Tibial nerve (tissue), 4 donors: Measurements from ENCODE around the gene BACE2. TPM values are rescaled to one million over a fixed set of nuclear protein-coding genes. Genes with fewer than 3 reads are reported as not detected.
A peak's percentile ranks its signal among the peaks of the same experiment; 100 is the strongest.

Source experiments
- DNase-seq, 2 donors: peaks; one replicate each; pipeline ENCODE4 v3.0.0-alpha.2; 2019; ENCODE audit warnings: low spot score in 2 of 2
- H3K27ac ChIP-seq, 4 donors: fragments of 200-600 bp; sonication (generic) in 3 of 4; one replicate each; pipeline ENCODE4 v1.5.1; 2017 to 2019; ENCODE audit warnings: mild to moderate bottlenecking in 1 of 4
- H3K27me3 ChIP-seq, 2 donors: fragments of 200-600 bp; sonication (generic) in 1 of 2; one replicate each; pipeline versions ENCODE4 v1.5.1 to v1.6.0; 2017 to 2019
- H3K36me3 ChIP-seq, 3 donors: fragments of 200-600 bp; sonication (generic); one replicate each; pipeline ENCODE4 v1.5.1; 2018 to 2019
- H3K4me1 ChIP-seq, 4 donors: fragments of 200-600 bp; sonication (generic) in 3 of 4; one replicate each; pipeline ENCODE4 v1.5.1; 2017 to 2019
- H3K4me3 ChIP-seq, 4 donors: fragments of 200-600 bp; sonication (generic) in 3 of 4; one replicate each; pipeline ENCODE4 v1.5.1; 2017 to 2019; ENCODE audit warnings: mild to moderate bottlenecking in 1 of 4, moderate library complexity in 1 of 4
- H3K9me3 ChIP-seq, 4 donors: fragments of 200-600 bp; sonication (generic) in 3 of 4; one replicate each; pipeline ENCODE4 v1.5.1; 2017 to 2019
- EP300 ChIP-seq, 2 donors: sonication (generic); formaldehyde crosslinking; IDR thresholded peaks; one replicate each; pipeline ENCODE4 v1.6.1; 2017; ENCODE audit warnings: antibody characterized with exemption in 2 of 2, mild to moderate bottlenecking in 1 of 2
- POLR2A ChIP-seq, 2 donors: fragments of 450-650 bp; IDR thresholded peaks; one replicate each; pipeline ENCODE4 v1.6.1; 2017; ENCODE audit warnings: antibody characterized with exemption in 2 of 2, mild to moderate bottlenecking in 2 of 2, moderate library complexity in 2 of 2
- WGBS, 2 donors: methylation state at CpG; one replicate each; pipeline ENCODE4 v1.1.5; 2018; 5-methylcytosine and 5-hydroxymethylcytosine counted together
- total RNA-seq, 4 donors: library from RNA; depleted of rRNA; stranded (reverse); fragments of >200 nt; gene quantifications; one replicate each; pipeline ENCODE4 v1.1.0, GENCODE V29; 2016
- TF ChIP-seq, protein P1 (sequence below), 5 experiments: fragments of 200-600 bp in 3 of 5; fragments of 450-650 bp in 2 of 5; sonication (generic) in 3 of 5; IDR thresholded peaks; one replicate each; pipeline ENCODE4 v1.5.1; 2016 to 2019; ENCODE audit warnings: antibody characterized with exemption in 5 of 5, mild to moderate bottlenecking in 3 of 5, moderate library complexity in 2 of 5

Gene BACE2
- total RNA-seq, 4 donors from 2014 or later = 69.5 to 96.9 (median 79.2) TPM

DNA sequence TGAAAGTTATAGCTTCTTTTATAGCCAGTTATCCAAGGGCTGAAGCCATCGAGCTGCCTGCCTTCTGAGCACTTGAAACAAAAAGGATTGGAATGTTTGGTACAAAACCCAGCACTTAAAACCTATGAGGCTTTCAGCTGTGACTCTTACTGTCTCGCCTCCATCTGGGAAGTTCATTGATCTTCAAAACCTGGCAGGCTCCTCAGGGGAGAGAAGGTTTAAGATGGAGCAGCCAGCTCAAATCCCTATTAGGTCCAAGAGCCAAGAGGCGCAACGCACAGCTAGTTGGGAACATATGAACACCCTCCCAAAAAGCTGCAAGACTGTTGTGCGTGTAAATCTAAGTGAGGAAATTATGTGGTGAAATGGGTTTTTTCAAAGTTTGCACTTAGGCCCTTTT, 33.4 kb downstream of the BACE2 start:
- H3K27me3 ChIP-seq = no peaks in the 10 kb centered on the region
- H3K9me3 ChIP-seq = no peaks in the 10 kb centered on the region
- DNase-seq = no peak
- 83 to 84% methylated on average over 5 of the region's 5 CpGs for WGBS, 2 donors
- peaks cover 0 to 13% (median 0%) of the 10 kb centered on the region in 4 donors for H3K4me1 ChIP-seq
- TF ChIP-seq, protein P1, sequence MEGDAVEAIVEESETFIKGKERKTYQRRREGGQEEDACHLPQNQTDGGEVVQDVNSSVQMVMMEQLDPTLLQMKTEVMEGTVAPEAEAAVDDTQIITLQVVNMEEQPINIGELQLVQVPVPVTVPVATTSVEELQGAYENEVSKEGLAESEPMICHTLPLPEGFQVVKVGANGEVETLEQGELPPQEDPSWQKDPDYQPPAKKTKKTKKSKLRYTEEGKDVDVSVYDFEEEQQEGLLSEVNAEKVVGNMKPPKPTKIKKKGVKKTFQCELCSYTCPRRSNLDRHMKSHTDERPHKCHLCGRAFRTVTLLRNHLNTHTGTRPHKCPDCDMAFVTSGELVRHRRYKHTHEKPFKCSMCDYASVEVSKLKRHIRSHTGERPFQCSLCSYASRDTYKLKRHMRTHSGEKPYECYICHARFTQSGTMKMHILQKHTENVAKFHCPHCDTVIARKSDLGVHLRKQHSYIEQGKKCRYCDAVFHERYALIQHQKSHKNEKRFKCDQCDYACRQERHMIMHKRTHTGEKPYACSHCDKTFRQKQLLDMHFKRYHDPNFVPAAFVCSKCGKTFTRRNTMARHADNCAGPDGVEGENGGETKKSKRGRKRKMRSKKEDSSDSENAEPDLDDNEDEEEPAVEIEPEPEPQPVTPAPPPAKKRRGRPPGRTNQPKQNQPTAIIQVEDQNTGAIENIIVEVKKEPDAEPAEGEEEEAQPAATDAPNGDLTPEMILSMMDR (IDR thresholded peaks at IDR 0.05) = no peak
- TF ChIP-seq EP300 (IDR thresholded peaks at IDR 0.05) = no peak
- no peak for TF ChIP-seq POLR2A (IDR thresholded peaks at IDR 0.05)
- no peak overlapping the region for H3K27ac ChIP-seq
- no peak overlapping the region for H3K4me3 ChIP-seq
- H3K36me3 ChIP-seq = peaks cover 0 to 10% (median 0%) of the 10 kb centered on the region in 3 donors

DNA sequence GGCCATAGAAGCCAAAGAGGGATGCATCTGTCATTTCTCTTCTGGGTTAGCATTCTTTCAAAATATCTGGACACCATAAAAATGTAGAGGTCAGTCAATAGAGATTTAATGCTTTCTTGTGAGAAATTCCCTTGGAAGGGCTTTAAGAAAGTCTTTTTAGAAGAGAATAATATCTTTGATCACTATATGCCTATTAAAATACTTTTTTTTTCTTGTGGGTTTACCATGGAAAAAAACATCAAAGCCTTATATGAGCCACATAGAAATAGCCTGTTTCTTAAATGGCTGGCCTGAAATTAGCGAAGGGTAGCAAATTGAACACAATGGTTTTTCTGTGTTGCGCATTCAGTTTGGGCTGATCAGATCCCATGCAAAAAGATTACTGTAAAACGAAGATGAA, 36.8 kb downstream of the BACE2 start:
- H3K36me3 ChIP-seq = peaks cover 0 to 10% (median 0%) of the 10 kb centered on the region in 3 donors
- no peaks in the 10 kb centered on the region for H3K27me3 ChIP-seq
- no peaks in the 10 kb centered on the region for H3K9me3 ChIP-seq
- peaks cover 0 to 30% (median 3%) of the 10 kb centered on the region in 4 donors for H3K4me1 ChIP-seq
- no peak overlapping the region for H3K4me3 ChIP-seq
- DNase-seq = no peak
- WGBS, 2 donors = 67 to 77% methylated on average over 3 of the region's 3 CpGs
- H3K27ac ChIP-seq = no peak overlapping the region
- TF ChIP-seq EP300 (IDR thresholded peaks at IDR 0.05) (no peak), POLR2A (IDR thresholded peaks at IDR 0.05) (no peak)
- TF ChIP-seq, protein P1 (IDR thresholded peaks at IDR 0.05) = no peak

DNA sequence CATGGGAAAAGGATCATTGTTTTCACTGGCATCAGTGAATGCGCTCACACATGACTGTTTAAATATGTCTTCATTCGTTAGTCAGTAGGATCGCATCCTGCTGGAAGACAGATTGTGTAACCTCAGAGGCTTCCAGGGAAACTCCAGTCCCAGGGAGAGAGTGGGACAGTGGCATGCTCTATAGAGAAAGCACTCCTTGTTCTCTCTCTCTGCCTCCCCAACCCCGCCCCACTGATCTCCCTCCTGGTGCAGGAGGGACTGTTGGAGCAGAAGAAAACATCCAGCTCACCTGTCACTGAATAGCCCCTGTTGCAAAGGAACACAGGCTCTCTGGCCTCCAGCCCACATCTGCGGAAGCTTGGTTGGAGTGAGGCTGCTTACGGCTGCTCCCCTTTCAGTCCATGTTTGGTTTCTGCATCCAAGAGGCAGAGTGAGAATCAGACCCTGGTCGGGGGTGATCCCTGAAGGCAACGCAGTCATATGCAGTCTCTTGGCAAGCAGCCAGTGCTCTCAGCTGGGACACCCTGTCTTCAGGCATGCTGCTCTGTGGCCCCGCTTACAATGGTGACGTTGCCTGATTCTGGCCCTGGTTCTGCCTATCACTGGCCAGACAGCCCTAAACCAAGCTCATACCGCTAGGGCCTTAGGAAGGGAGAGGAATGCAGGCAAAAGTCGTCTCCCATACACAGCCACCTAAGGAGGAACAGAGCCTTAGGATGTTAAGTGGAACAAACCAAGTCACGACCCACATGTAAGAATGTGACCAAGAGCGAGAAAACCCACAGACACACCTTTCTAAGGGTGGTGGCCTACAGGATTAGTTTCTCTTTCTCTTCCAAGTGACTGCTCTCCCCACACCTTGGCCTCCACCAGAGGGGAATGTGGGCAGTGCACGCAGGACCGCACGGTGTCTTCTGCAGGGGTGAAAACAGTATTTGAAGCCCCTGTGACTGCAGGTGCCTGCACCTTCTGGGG, 39.7 kb downstream of the BACE2 start:
- peaks cover 0 to 37% (median 3%) of the 10 kb centered on the region in 4 donors for H3K4me1 ChIP-seq
- H3K36me3 ChIP-seq = peaks cover 0 to 13% (median 0%) of the 10 kb centered on the region in 3 donors
- H3K9me3 ChIP-seq = no peaks in the 10 kb centered on the region
- TF ChIP-seq, protein P1 (IDR thresholded peaks at IDR 0.05) = no peak
- peak in 1 of 2 donors; percentile 17 for TF ChIP-seq POLR2A (IDR thresholded peaks at IDR 0.05)
- peak in 1 of 2 donors; percentile 32 for TF ChIP-seq EP300 (IDR thresholded peaks at IDR 0.05)
- H3K4me3 ChIP-seq = peak overlapping the region in 1 of 4 donors; percentile 13
- WGBS, 2 donors = 43 to 53% methylated on average over 17 of the region's 17 CpGs
- no peaks in the 10 kb centered on the region for H3K27me3 ChIP-seq
- peak overlapping the region; percentile 60 to 73 (median 62) for H3K27ac ChIP-seq
- peak; percentile 49 to 62 for DNase-seq

DNA sequence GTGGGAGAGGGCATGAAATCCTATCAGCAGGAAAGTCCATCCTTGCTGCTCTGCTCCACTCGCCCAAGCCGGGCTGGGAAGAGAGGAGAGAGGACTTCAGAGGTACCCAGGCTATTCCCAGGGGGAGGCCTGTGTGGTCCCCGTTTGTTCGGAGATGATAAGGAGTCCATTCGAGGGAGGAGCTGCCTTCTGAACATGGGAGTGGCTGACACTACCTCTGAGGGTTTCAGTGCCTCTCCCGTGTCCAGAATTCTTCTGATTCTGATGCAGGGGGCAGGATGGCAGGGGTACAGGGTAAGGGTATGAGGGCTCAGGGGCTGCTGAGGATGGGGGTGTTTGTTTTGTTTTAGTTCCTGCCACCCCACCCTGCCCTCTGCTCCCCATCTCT, 40.4 kb downstream of the BACE2 start:
- Histone ChIP-seq H3K9me3 (no peaks in the 10 kb centered on the region), H3K27ac (peak overlapping the region; percentile 60 to 73 (median 62)), H3K27me3 (no peaks in the 10 kb centered on the region), H3K4me1 (peaks cover 0 to 37% (median 3%) of the 10 kb centered on the region in 4 donors), H3K4me3 (no peak overlapping the region), H3K36me3 (peaks cover 0 to 13% (median 0%) of the 10 kb centered on the region in 3 donors)
- 77 to 80% methylated on average over 6 of the region's 6 CpGs for WGBS, 2 donors
- TF ChIP-seq, protein P1 (IDR thresholded peaks at IDR 0.05) = no peak
- TF ChIP-seq POLR2A (IDR thresholded peaks at IDR 0.05) (no peak), EP300 (IDR thresholded peaks at IDR 0.05) (no peak)
- DNase-seq = no peak
